GM23338 (cell line): Measurements from ENCODE around the gene KBTBD12. TPM values are rescaled to one million over a fixed set of nuclear protein-coding genes. Genes with fewer than 3 reads are reported as not detected.

ENCODE experiments used
- ATAC-seq: fragments of 200-7000 bp; cut with Tn5 transposase; 3 replicates; pipeline ENCODE4 v1.9.1; 2020
- DNase-seq: peaks from one replicate; pipeline ENCODE4 v3.0.0-alpha.2; 2015; ENCODE audit warnings: low spot score
- H2AFZ ChIP-seq: fragments of 200-600 bp; sonication (generic); 2 replicates; pipeline ENCODE4 v1.8.0; 2016; ENCODE audit warnings: antibody characterized with exemption, mild to moderate bottlenecking, moderate library complexity
- H3F3A ChIP-seq: fragments of 200-600 bp; sonication (generic); replicated peaks from 2 replicates; pipeline ENCODE4 v1.8.0; 2017; ENCODE audit warnings: antibody characterized with exemption, mixed run types, low read depth
- H3K27ac ChIP-seq: fragments of 200-600 bp; sonication (generic); 2 replicates; pipeline ENCODE4 v1.6.1; 2016; ENCODE audit warnings: low read depth
- H3K27me3 ChIP-seq: fragments of 200-600 bp; sonication (generic); 2 replicates; pipeline ENCODE4 v1.8.0; 2016; ENCODE audit warnings: mild to moderate bottlenecking, mixed run types, moderate library complexity; ENCODE audit not compliant: insufficient read depth
- H3K36me3 ChIP-seq: fragments of 200-600 bp; sonication (generic); 2 replicates; pipeline ENCODE4 v1.8.0; 2016; ENCODE audit warnings: mild to moderate bottlenecking; ENCODE audit not compliant: insufficient read depth
- H3K4me1 ChIP-seq: fragments of 200-600 bp; sonication (generic); 2 replicates; pipeline ENCODE4 v1.8.0; 2016; ENCODE audit warnings: mild to moderate bottlenecking, moderate library complexity; ENCODE audit not compliant: insufficient read depth
- H3K4me2 ChIP-seq: fragments of 200-600 bp; sonication (generic); 2 replicates; pipeline ENCODE4 v1.7.1; 2017; ENCODE audit warnings: mixed run types
- H3K4me3 ChIP-seq: fragments of 200-600 bp; sonication (generic); 2 replicates; pipeline ENCODE4 v1.6.1; 2016; ENCODE audit warnings: mixed run types
- H3K79me2 ChIP-seq: fragments of 200-600 bp; sonication (generic); replicated peaks from 2 replicates; pipeline ENCODE4 v1.8.0; 2017; ENCODE audit warnings: mild to moderate bottlenecking; ENCODE audit not compliant: insufficient read depth
- H3K9me2 ChIP-seq: fragments of 200-600 bp; sonication (generic); 2 replicates; pipeline ENCODE4 v1.8.0; 2017; ENCODE audit not compliant: insufficient read depth
- H4K20me1 ChIP-seq: fragments of 200-600 bp; sonication (generic); replicated peaks from 2 replicates; pipeline ENCODE4 v1.8.0; 2017; ENCODE audit warnings: mild to moderate bottlenecking; ENCODE audit not compliant: insufficient read depth
- H3K27ac Mint-ChIP-seq: 2 replicates; pipeline ENCODE4 v1.8.0; 2020; ENCODE audit warnings: inconsistent platforms, mild to moderate bottlenecking, moderate library complexity, mixed read lengths
- H3K27me3 Mint-ChIP-seq: 3 replicates; pipeline ENCODE4 v1.8.0; 2022; ENCODE audit warnings: low read depth, mild to moderate bottlenecking, moderate library complexity, mixed read lengths, inconsistent platforms; ENCODE audit not compliant: insufficient read depth, poor library complexity
- H3K36me3 Mint-ChIP-seq: 3 replicates; pipeline ENCODE4 v1.8.0; 2021; ENCODE audit warnings: low read depth, mild to moderate bottlenecking, inconsistent platforms, moderate library complexity, mixed read lengths
- H3K4me1 Mint-ChIP-seq: 3 replicates; pipeline ENCODE4 v1.8.0; 2020; ENCODE audit warnings: mild to moderate bottlenecking, inconsistent platforms, mixed read lengths
- H3K4me3 Mint-ChIP-seq: 3 replicates; pipeline ENCODE4 v1.8.0; 2021; ENCODE audit warnings: moderate library complexity, mild to moderate bottlenecking, inconsistent platforms, mixed read lengths
- H3K9me3 Mint-ChIP-seq: 3 replicates; pipeline ENCODE4 v1.8.0; 2020; ENCODE audit warnings: moderate library complexity, mild to moderate bottlenecking, inconsistent platforms, mixed read lengths
- CREB1 ChIP-seq: fragments of 250-450 bp; sonication (Bioruptor Pico); IDR thresholded peaks from 2 replicates; pipeline ENCODE4 v1.5.0; 2020; ENCODE audit warnings: low read depth, mild to moderate bottlenecking, moderate library complexity
- CTCF ChIP-seq, 2 experiments: fragments of 200-600 bp in 1 of 2; sonication (generic) in 1 of 2; conservative IDR thresholded peaks; 2 replicates each; pipeline versions ENCODE4 v1.5.1 to v1.6.1; 2016 to 2017; ENCODE audit warnings: antibody characterized with exemption in 2 of 2, low read depth in 2 of 2, mild to moderate bottlenecking in 2 of 2, moderate library complexity in 1 of 2
- EZH2 ChIP-seq: fragments of 200-600 bp; sonication (generic); IDR thresholded peaks from one replicate; pipeline ENCODE4 v1.8.0; 2017; ENCODE audit warnings: antibody characterized with exemption, mild to moderate bottlenecking, low read depth; ENCODE audit not compliant: unreplicated experiment
- JUNB ChIP-seq: IDR thresholded peaks from one replicate; pipeline ENCODE4 v1.6.1; 2016; ENCODE audit warnings: antibody characterized with exemption; ENCODE audit not compliant: unreplicated experiment
- NANOG ChIP-seq: IDR thresholded peaks from 2 replicates; pipeline ENCODE4 v1.6.1; 2016; ENCODE audit warnings: antibody characterized with exemption, borderline replicate concordance
- POLR2AphosphoS5 ChIP-seq: IDR thresholded peaks from 2 replicates; pipeline ENCODE4 v1.6.1; 2016; ENCODE audit warnings: antibody characterized with exemption, low read depth
- REST ChIP-seq: IDR thresholded peaks from one replicate; pipeline ENCODE4 v1.6.1; 2018; ENCODE audit warnings: antibody characterized with exemption; ENCODE audit not compliant: unreplicated experiment
- STAT1 ChIP-seq: IDR thresholded peaks from one replicate; pipeline ENCODE4 v1.6.1; 2016; ENCODE audit warnings: antibody characterized with exemption; ENCODE audit not compliant: unreplicated experiment
- ZNF114 ChIP-seq: fragments of 250-450 bp; sonication (Bioruptor Pico); IDR thresholded peaks from 2 replicates; pipeline ENCODE4 v1.5.0; 2020; ENCODE audit warnings: mild to moderate bottlenecking, moderate library complexity
- ZNF331 ChIP-seq: fragments of 250-450 bp; sonication (Bioruptor Pico); IDR thresholded peaks from 2 replicates; pipeline ENCODE4 v1.5.0; 2020; ENCODE audit warnings: low read depth, mild to moderate bottlenecking, moderate library complexity
- ZNF462 ChIP-seq: fragments of 250-450 bp; sonication (Bioruptor Pico); IDR thresholded peaks from 2 replicates; pipeline ENCODE4 v1.5.0; 2020; ENCODE audit warnings: mild to moderate bottlenecking, moderate library complexity
- polyA plus RNA-seq: library from polyadenylated mRNA; unstranded; fragments of >200 nt; fragmentation: Nextera tagmentation; extraction: Ambion mirVana; gene quantifications from 2 replicates; pipeline ENCODE4 v1.2.1, GENCODE V29; 2016
- total RNA-seq: library from RNA; depleted of rRNA; stranded (reverse); fragments of >200 nt; shearing (Covaris generic); gene quantifications from 2 replicates; pipeline ENCODE4 v1.2.3, GENCODE V29; 2014

Gene KBTBD12
- total and polyA plus RNA-seq, 2 experiments from 2014 or later, result 0.53 to 0.69 TPM

GRCh38 chr3:127940116-127940515 lies 25.1 kb downstream of the KBTBD12 start:
- Mint-ChIP-seq H3K36me3 (no peaks in the 10 kb centered on the region), H3K27ac (no peak overlapping the region), H3K9me3 (no peaks in the 10 kb centered on the region; the same call in 1 of the 3 replicates), H3K4me1 (no peaks in the 10 kb centered on the region), H3K4me3 (no peak overlapping the region), H3K27me3 (no peaks in the 10 kb centered on the region)
- Histone ChIP-seq H3K4me1 (no peaks in the 10 kb centered on the region), H3K9me2 (no peaks in the 10 kb centered on the region), H2AFZ (no peak overlapping the region), H3K4me3 (no peak overlapping the region), H4K20me1 (no peaks in the 10 kb centered on the region), H3K27ac (no peak overlapping the region), H3K79me2 (no peaks in the 10 kb centered on the region), H3K36me3 (no peaks in the 10 kb centered on the region), H3K4me2 (no peak overlapping the region), H3K27me3 (no peaks in the 10 kb centered on the region), H3F3A (no peaks in the 10 kb centered on the region)
- no peak for TF ChIP-seq STAT1
- ATAC-seq (no peak), DNase-seq (no peak)

- Histone ChIP-seq H3K9me2 (no peaks in the 10 kb centered on the region), H3K27ac (no peak overlapping the region), H3K27me3 (no peaks in the 10 kb centered on the region), H3K36me3 (no peaks in the 10 kb centered on the region), H4K20me1 (no peaks in the 10 kb centered on the region), H3K4me3 (no peak overlapping the region), H3K4me2 (no peak overlapping the region), H2AFZ (no peak overlapping the region), H3K79me2 (no peaks in the 10 kb centered on the region), H3K4me1 (no peaks in the 10 kb centered on the region), H3F3A (no peaks in the 10 kb centered on the region)
- Mint-ChIP-seq H3K4me1 (no peaks in the 10 kb centered on the region), H3K4me3 (no peak overlapping the region), H3K9me3 (no peaks in the 10 kb centered on the region; the same call in 1 of the 3 replicates), H3K36me3 (no peaks in the 10 kb centered on the region), H3K27me3 (peaks cover 1% of the 10 kb centered on the region), H3K27ac (no peak overlapping the region)
- ATAC-seq (no peak), DNase-seq (no peak)
- no peak for TF ChIP-seq ZNF462 (CRISPR knock-in tag)
- no peak for TF ChIP-seq NANOG
- no peak for TF ChIP-seq ZNF331 (CRISPR knock-in tag)
- no peak for TF ChIP-seq STAT1
- TF ChIP-seq EZH2, result no peak
- no peak for TF ChIP-seq ZNF114 (CRISPR knock-in tag)
- no peak for TF ChIP-seq CREB1 (CRISPR knock-in tag)
- TF ChIP-seq REST, result no peak
- TF ChIP-seq CTCF (conservative IDR thresholded peaks at IDR 0.05; ENCODE audit: low read depth in 2 of 2), result no peak
- no peak for TF ChIP-seq POLR2AphosphoS5
- TF ChIP-seq JUNB, result no peak
These were observed 27.6 kb downstream of the KBTBD12 start for GRCh38 chr3:127942613-127943012.
